Progenitor cell of endocrine pancreas (in vitro differentiated cells): Measurements from ENCODE around the gene C20orf96. TPM values are rescaled to one million over a fixed set of nuclear protein-coding genes. Genes with fewer than 3 reads are reported as not detected.

Source experiments
- DNase-seq: peaks from one replicate; pipeline ENCODE4 v3.0.0; 2021; ENCODE audit warnings: low spot score; ENCODE audit not compliant: unreplicated experiment
- H3K27ac Mint-ChIP-seq: 2 replicates; pipeline ENCODE4 v1.8.0; 2021; ENCODE audit warnings: mild to moderate bottlenecking, moderate library complexity, mixed read lengths
- H3K27me3 Mint-ChIP-seq: 2 replicates; pipeline ENCODE4 v1.8.0; 2021; ENCODE audit warnings: mixed read lengths
- H3K36me3 Mint-ChIP-seq: 2 replicates; pipeline ENCODE4 v1.8.0; 2022; ENCODE audit warnings: mixed read lengths; ENCODE audit not compliant: insufficient read depth
- H3K4me1 Mint-ChIP-seq: 2 replicates; pipeline ENCODE4 v1.8.0; 2021; ENCODE audit warnings: low read depth, mixed read lengths
- H3K4me3 Mint-ChIP-seq: 2 replicates; pipeline ENCODE4 v1.8.0; 2021; ENCODE audit warnings: low read depth, mild to moderate bottlenecking, moderate library complexity, mixed read lengths
- H3K9me3 Mint-ChIP-seq: 2 replicates; pipeline ENCODE4 v1.8.0; 2021; ENCODE audit warnings: low read depth, mixed read lengths
- CTCF ChIP-seq: fragments of 200-600 bp; sonication (generic); IDR thresholded peaks from one replicate; pipeline ENCODE4 v1.5.0; 2021; ENCODE audit warnings: antibody characterized with exemption, mild to moderate bottlenecking; ENCODE audit not compliant: unreplicated experiment
- total RNA-seq: library from RNA; stranded (reverse); gene quantifications from 2 replicates; pipeline ENCODE4 v1.2.1, GENCODE V29; 2021

The C20orf96 gene
- total RNA-seq, 1 donor from 2014 or later: 69.9 TPM

GRCh38 chr20:313948-314347 is 23.4 kb upstream of the C20orf96 start:
- no peaks in the 10 kb centered on the region for H3K27me3 Mint-ChIP-seq
- DNase-seq: no peak
- H3K4me3 Mint-ChIP-seq: no peak overlapping the region
- no peaks in the 10 kb centered on the region for H3K36me3 Mint-ChIP-seq
- no peak overlapping the region for H3K27ac Mint-ChIP-seq
- H3K4me1 Mint-ChIP-seq: peaks cover 5% of the 10 kb centered on the region
- H3K9me3 Mint-ChIP-seq: no peaks in the 10 kb centered on the region
- TF ChIP-seq CTCF: no peak

GRCh38 chr20:313402-313801 is 22.9 kb upstream of the C20orf96 start:
- peaks cover 5% of the 10 kb centered on the region for H3K4me1 Mint-ChIP-seq
- TF ChIP-seq CTCF: no peak
- no peaks in the 10 kb centered on the region for H3K9me3 Mint-ChIP-seq
- no peaks in the 10 kb centered on the region for H3K36me3 Mint-ChIP-seq
- DNase-seq: no peak
- no peak overlapping the region for H3K27ac Mint-ChIP-seq
- H3K4me3 Mint-ChIP-seq: no peak overlapping the region
- H3K27me3 Mint-ChIP-seq: no peaks in the 10 kb centered on the region

- Mint-ChIP-seq H3K4me3 (no peak overlapping the region), H3K9me3 (no peaks in the 10 kb centered on the region), H3K4me1 (peaks cover 5% of the 10 kb centered on the region), H3K27me3 (no peaks in the 10 kb centered on the region), H3K27ac (no peak overlapping the region), H3K36me3 (no peaks in the 10 kb centered on the region)
- TF ChIP-seq CTCF: no peak
- DNase-seq: no peak
These were observed 22.3 kb upstream of the C20orf96 start for GRCh38 chr20:312866-313265.

- Mint-ChIP-seq H3K27ac (no peak overlapping the region), H3K4me1 (peaks cover 5% of the 10 kb centered on the region), H3K36me3 (no peaks in the 10 kb centered on the region), H3K9me3 (no peaks in the 10 kb centered on the region), H3K27me3 (no peaks in the 10 kb centered on the region), H3K4me3 (no peak overlapping the region)
- no peak for TF ChIP-seq CTCF
- no peak for DNase-seq
These were observed 21.5 kb upstream of the C20orf96 start for GRCh38 chr20:312067-312466.

DNA sequence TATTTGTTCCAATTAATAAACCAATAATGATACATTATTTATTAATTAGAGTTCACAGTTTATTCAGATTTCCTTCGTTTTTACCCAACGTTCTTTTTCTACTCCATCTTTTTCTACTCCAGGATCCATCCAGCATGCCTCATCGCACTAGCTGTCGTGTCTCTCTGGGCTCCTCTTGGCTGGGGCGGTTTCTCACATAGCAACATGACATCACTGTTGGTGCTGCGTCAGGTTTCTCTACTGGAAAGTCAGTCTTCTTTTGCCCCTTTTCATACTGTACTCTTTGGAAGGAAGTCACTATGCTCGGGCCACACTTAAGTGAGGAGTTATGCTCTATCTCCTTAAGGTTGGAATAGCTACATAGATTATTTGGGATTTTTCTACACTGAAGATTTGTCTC is 21.1 kb upstream of the C20orf96 start:
- no peak for DNase-seq
- H3K27me3 Mint-ChIP-seq: no peaks in the 10 kb centered on the region
- H3K4me1 Mint-ChIP-seq: peaks cover 5% of the 10 kb centered on the region
- TF ChIP-seq CTCF: no peak
- no peaks in the 10 kb centered on the region for H3K9me3 Mint-ChIP-seq
- H3K4me3 Mint-ChIP-seq: no peak overlapping the region
- no peak overlapping the region for H3K27ac Mint-ChIP-seq
- H3K36me3 Mint-ChIP-seq: no peaks in the 10 kb centered on the region
